Measurements from ENCODE around the gene C9orf85.

- TF ChIP-seq POLR2AphosphoS5 (IDR thresholded peaks at IDR 0.05; ENCODE audit: borderline replicate concordance, low read depth, low read length) (no peak), EZH2 (IDR thresholded peaks at IDR 0.05) (no peak)
These were observed 70.5 kb downstream of the C9orf85 start for GRCh38 chr9:71981944-71982343.
